HG02588 (cell line): Measurements from ENCODE around the gene SPRR2G.
"Not testable (repeated sequence)": the region's sequence is repeated elsewhere in the genome, so short reads cannot be mapped to it uniquely, and the experiment has no call there.

Experiments used
- ATAC-seq: cut with Tn5 transposase; IDR thresholded peaks from one replicate; pipeline ENCODE4 v1.9.1; 2021; ENCODE audit warnings: mild to moderate bottlenecking, moderate library complexity; ENCODE audit not compliant: unreplicated experiment

Gene SPRR2G

GRCh38 chr1:153150846-153151245 is at the start of gene SPRR2G:
SPRR2G (minus strand) TSS chr1:153150890; CDS start chr1:153150110, 780 bp downstream.
- no peak for ATAC-seq

DNA sequence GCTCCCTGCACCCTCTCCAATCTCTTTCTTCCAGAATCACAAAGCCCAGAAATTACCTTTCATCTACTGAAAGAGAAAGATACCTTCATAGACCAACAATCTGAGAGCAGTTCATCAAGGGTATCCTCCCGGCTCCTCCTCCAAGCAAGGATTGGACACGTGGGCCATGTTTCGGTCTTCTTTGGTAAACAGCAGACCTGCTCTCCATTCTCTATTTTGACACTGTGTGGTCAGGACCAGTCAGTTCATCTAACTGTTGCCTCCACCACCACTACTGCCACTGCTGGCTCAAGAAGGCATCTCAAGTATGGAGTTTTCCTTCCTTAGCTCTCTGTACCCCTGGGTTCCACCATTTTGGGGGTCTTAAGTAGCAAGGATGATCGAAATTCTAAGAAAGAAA is 44.5 kb upstream of the SPRR2G start:
- no peak for ATAC-seq

DNA sequence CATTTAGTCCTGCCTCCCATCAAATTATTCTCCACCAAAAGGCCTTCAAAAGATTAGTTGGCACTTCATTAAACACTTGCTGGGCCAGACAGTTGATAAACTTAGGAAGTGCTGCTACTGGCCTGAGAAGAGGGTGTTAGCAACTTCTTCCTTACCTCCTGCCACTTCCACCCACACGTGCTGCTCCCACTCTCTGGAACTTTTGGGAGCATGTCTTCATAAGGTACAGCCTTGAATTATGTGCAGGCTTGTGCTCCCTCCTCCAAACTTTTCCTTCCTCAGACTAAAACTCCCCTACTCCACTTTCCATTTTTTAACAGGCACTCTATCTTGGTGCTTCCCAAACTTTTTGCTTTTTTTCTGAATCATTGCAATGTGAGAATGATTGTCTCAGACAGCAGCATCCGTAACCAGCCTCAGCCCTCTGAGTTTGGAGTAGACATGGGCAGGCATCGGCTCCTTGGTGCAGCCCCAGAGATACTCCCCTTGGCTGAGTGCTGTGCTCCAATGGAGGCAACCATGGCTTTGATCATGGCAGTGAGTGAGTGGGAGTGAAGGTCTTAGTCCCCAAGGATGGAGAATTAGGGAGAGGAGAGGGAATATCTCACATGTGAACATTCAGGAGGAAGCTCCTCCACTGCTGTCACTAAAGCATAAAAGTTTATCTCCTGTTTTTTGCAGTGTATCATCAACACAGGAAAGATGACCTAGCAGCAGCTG is 43.8 kb upstream of the SPRR2G start:
- ATAC-seq: no peak

GRCh38 chr1:153192697-153193096 is 42.0 kb upstream of the SPRR2G start:
- ATAC-seq: no peak

DNA sequence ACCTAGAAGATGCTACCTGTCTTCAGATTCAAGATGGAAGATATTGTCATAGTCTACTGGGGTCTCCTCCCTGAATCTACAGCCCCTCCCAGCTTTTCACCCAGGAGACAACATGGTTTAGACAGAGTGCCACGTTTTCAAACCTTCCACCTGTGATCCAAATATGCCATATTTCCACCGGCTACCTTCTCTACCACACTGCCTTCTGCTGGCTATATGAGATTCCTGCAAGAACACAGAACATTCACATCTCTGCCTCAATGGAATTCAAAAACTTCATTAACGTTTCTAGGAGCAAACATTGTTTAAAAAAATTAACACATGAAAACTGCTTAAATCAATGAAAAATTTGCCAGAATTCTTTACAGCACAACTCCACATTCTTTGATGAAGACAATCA is 39.7 kb upstream of the SPRR2G start:
- ATAC-seq: no peak

GRCh38 chr1:153188301-153188700 is 37.6 kb upstream of the SPRR2G start:
- not testable (repeated sequence) for ATAC-seq

DNA sequence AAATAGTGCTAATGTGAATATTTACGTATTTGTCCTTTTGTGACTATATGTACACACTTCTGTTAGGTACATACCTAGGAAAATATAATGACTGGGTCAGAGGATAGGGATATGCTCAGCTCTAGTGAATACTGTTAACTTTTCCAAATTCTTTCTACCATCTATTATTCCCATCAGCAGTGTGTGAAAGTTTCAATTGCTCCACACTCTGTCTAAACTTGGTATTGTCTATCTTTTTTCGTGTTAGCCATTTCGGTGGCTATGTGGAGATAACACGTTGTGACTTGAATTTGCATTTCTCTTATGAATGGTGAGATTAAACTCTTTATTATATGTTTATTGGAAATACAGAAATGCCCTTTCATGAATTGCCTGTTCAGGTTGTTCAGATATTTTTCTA is 29.9 kb upstream of the SPRR2G start:
- ATAC-seq: no peak

GRCh38 chr1:153178922-153179321 is 28.2 kb upstream of the SPRR2G start:
- ATAC-seq: no peak

DNA sequence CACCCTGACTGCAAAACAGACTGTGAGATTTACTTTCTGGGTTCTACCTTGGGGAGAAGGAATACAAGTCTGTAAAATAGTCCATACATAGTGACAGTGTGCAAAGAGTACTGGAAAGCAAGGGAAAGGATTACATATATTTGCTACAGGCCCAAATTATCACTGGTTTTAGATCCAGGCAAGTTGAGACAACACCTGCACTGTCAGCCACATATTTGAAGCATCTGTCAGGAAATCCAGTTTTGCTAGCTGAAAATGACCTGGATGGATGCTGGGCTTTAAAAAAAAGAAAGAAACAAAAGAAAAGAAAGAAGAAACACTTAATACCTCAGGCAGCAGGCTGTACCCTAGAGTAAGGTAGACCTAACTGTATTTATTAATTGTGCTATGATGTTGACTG is 23.9 kb upstream of the SPRR2G start:
- no peak for ATAC-seq

- ATAC-seq: no peak
These were observed 18.0 kb upstream of the SPRR2G start for GRCh38 chr1:153168686-153169085.

GRCh38 chr1:153155541-153155940 is 4.9 kb upstream of the SPRR2G start:
- no peak for ATAC-seq

DNA sequence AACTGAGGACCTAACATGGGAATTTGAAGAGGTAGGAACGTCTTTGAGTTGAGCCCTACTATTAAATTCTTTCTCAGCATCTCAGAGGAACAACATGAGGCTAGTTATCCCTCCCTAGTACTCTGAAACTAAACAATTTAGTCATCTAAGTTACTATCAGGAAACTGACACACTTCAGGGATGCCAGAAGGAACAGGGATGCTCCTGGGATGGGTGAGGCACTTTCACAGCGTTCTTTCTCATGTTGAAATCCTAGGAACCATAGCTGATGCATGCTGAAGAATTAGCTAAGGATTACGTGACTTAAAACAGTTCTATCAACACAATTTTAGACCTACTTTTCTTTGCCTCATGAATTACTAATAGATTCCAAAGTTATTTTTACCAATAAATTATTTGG is 1.8 kb upstream of the SPRR2G start:
- ATAC-seq: no peak

DNA sequence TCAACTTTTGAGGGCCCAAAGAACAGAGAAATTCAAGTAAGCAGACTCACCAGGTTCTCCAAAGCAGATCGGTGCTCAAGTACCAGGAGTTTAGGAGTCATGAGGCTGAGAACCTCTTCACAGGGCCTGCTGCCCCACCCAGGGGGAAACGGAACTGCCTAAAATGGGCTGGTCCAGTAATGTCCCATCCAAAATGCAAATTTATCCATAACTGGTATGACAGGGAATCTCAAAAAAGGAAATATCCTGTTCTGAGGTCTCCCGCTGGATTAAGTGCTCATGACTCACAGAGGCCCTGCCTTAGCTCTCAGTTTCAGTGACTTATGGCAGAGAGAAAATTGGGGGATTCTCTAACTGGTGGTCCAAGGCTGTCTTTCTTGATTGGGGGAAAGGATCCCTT is 9.3 kb downstream of the SPRR2G start:
- ATAC-seq: no peak

- no peak for ATAC-seq
These were observed 10.2 kb downstream of the SPRR2G start for GRCh38 chr1:153140484-153140883.

- no peak for ATAC-seq
These were observed 16.9 kb downstream of the SPRR2G start for GRCh38 chr1:153133743-153134142.

GRCh38 chr1:153133267-153133666 is 17.4 kb downstream of the SPRR2G start:
- ATAC-seq: no peak

DNA sequence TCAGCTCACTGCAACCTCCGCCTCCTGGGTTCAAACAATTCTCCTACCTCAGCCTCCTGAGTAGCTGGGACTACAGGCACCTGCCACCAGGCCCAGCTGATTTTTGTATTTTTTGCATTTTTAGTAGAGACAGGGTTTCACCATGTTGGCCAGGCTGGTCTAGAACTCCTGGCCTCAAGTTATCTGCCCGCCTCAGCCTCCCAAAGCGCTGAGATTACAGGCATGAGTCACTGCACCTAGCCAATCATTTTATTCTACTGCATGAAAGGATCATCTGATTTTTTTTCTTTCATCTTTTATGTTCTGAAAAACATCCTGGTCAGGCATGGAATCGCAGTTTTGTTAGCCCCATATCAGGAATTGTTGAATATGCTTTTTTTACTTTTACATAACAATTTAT is 22.0 kb downstream of the SPRR2G start:
- not testable (repeated sequence) for ATAC-seq

DNA sequence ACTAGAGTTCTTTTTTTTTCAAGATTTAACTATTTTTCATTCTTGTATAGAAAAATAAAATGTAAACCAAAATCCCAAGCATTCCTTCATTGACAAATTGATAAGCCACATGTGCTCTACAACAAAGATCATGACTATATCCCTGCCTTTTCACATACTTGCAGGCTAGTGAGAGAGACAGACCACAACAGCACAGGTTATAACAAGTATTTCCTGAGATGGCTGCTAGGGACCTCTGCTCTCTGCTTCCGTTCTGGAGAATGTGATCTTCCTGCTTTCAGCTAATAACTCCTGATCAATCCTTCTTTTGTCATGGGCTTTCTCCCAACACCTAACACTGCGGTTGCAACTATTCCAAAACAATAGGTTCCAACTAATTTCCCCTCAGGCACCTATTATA is 23.4 kb downstream of the SPRR2G start:
- ATAC-seq: no peak

- no peak for ATAC-seq
These were observed 25.2 kb downstream of the SPRR2G start for GRCh38 chr1:153125536-153125935.

- ATAC-seq: not testable (repeated sequence)
These were observed 26.9 kb downstream of the SPRR2G start for GRCh38 chr1:153123793-153124192.

DNA sequence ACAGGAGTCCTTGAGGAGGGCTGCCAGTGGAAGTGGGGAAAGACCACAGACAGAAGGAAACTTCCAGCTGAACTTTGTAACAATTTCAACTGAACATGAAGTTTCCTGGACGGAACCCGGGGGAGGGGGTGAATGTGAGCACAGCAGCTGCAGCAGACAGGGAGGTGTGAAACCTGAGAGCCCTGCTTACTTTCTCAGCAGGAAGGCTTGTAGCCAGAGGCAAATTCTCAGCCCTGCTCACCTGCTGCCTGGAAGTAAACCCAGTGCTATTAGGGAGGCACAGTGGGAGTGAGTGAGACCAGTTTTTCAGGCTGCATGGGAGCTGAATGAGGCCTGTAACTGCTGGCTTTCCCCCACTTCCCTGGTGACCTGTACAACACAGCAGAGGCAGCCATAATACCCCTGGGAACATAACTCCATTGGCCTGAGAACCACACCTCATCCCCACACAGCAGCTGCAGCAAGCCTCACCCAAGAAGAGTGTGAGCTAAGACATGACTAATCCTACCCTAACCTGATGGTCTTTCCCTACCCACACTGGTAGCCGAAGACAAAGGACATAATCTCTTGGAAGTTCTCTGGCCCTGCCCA is 27.8 kb downstream of the SPRR2G start:
- ATAC-seq: no peak

DNA sequence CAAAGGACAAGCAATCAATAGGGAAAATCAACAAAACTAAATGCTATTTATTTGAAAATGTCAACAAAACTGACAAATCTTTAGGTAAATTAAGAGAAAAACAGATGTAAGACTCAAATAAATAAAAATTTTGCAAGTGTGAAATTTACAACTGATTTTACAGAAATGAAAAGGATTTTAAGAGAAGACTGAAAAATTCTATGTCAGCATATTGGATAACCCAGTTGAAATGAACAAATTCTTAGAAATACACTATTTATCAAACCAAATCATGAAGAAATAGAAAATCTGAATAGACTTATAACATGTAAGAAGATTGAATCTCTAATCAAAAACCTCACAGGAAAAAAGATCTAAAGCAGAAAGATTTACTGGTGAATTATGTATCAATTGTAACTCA is 29.7 kb downstream of the SPRR2G start:
- no peak for ATAC-seq

GRCh38 chr1:153119491-153119971 is 31.2 kb downstream of the SPRR2G start:
- ATAC-seq: no peak
